ENCODE measurements around the gene CACNA1S.

Gene CACNA1S

DNA sequence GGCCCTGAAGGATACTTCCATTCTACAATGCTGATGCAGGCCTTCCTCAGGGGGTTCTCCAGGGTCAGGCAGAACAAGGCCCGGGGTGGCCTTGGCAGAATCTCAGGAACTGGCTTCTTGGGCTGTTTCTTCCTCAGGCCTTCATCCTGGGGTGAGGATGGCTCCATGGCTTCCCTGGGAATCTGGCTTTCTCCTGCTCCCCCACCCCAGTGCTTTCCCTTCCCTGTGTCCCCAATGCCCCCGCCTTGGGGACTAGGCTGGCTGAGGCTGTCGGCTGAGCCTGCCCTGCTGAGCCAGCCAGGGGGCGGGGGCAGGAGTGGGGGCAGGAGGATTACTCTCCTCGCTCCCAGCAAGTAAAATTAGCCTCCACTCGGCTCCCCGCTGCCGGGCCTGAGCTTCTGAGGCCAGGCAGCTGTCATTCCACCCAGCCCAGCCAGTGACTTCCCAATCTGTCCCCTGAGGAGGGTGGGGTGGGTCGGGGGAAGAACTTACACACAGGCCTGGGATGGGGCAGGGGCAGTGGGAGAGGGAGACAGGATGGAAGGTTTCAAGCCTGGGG lies at the start of gene CACNA1S:
Gene CACNA1S (minus strand): TSS at position 254 of the 559 bp plus-strand sequence. CDS start 87 bp downstream, at position 167.
- DNase-seq (ENCODE audit: low read depth in 2 of 2, low spot score in 1 of 2), result no peak

GRCh38 chr1:201157949-201158348 lies 45.7 kb upstream of the CACNA1S start:
- no peak for DNase-seq (ENCODE audit: low read depth in 2 of 2, low spot score in 1 of 2)

GRCh38 chr1:201156819-201157218 lies 44.6 kb upstream of the CACNA1S start:
- DNase-seq (ENCODE audit: low read depth in 2 of 2, low spot score in 1 of 2), result no peak

DNA sequence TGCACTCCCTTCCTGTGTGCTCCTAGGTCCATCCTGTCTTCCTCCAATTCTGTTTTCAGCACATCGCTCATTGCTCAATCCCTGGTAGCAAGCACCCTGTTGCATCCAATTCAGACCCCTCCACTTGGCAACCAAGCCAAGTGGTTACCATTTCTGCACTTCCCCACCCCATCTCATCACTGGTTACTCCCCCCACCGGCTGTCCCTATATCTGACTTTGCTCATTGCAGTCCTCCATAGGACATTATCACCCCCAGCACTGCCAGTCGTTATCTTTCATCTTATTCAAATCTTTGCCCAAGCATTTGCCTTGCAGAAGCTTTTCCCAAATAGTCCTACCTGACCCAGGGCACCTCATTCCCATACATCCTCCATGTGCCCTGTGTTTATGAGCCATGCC lies 44.1 kb upstream of the CACNA1S start:
- no peak for DNase-seq (ENCODE audit: low read depth in 2 of 2, low spot score in 1 of 2)

DNA sequence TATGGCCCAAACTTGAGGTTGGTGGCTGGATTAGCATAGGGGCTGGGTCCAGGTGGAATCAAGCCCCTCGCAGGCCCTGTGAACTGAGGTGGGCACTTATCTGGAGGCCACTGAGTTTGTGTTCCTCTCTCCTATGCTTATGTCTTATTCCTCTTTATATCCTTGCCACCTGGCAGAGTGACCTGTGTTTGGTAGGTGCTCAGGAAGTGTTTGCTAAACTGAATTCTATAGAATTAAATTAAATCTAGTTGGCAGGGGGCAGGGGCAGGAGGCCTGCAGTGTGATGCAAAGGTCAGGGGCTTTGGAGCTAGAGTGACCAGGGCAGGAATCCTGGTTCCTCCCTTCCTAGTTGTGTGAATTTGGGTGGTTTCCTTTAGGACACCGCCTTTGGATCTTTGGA lies 43.1 kb upstream of the CACNA1S start:
- no peak for DNase-seq (ENCODE audit: low read depth in 2 of 2, low spot score in 1 of 2)

DNA sequence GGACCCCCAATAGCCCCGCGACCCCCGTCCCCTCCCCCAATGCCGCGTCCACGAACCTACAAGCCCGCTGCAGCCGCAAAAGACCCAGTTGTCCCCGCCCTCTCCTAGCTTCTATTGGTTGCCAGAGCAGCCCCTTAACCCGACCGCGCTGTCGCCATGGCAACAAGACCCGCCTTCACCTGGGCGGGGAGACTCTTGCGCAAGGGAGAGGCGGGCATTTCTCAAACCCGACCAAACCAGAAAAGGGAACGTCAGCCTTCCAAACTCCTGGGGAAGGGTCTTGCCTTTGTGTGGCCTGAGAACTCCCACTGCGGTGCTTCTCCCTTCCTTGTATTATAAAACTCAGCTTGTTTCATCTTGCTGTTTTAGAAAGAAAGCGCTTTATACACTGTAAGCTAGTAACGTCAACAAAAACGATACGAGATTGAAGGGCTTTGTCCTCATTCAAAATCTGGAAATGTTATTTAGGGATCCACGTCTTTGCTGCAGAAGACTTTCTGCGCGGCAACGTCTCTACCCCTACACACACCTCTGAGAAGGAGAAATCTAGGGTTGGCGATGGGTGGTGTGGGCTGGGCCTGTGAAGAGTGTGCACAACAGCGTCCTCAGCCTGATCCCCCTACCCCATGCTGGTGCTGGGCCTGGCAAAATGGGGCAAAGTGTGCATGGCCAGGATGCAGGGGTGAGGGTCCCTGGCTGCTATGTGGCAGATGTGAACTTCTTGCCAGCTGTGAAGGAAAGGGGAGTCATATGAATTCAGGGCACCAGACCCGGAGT lies 42.4 kb upstream of the CACNA1S start, which contains the start of gene TMEM9:
Gene TMEM9 (minus strand): TSS at position 86 of the 777 bp plus-strand sequence. CDS start 551 bp downstream, outside the sequence.
- DNase-seq (ENCODE audit: low read depth in 2 of 2, low spot score in 1 of 2), result peak; percentile 95 to 100

GRCh38 chr1:201153474-201154388 lies 41.5 kb upstream of the CACNA1S start:
- DNase-seq (ENCODE audit: low read depth in 2 of 2, low spot score in 1 of 2), result peak in 1 of 2 donors; percentile 7

DNA sequence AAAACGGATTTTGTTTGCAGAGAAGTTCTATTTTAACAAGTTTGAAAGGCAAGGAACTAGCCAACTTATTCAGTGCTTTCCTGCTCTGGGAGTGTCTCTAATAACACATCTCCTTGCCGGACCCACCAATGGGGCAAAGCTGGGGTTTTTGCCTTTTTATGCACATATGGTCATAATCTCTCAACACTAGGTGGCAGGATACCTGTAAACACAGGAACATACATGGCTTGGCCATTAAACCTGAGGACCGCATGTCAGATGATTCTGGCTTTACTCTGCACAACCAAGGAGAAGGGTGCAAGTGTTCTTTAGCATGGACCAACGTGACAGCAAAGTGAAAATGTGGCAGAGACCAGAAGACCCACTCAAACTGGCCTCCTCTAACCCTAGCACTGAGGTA lies 37.2 kb upstream of the CACNA1S start:
- no peak for DNase-seq (ENCODE audit: low read depth in 2 of 2, low spot score in 1 of 2)

DNA sequence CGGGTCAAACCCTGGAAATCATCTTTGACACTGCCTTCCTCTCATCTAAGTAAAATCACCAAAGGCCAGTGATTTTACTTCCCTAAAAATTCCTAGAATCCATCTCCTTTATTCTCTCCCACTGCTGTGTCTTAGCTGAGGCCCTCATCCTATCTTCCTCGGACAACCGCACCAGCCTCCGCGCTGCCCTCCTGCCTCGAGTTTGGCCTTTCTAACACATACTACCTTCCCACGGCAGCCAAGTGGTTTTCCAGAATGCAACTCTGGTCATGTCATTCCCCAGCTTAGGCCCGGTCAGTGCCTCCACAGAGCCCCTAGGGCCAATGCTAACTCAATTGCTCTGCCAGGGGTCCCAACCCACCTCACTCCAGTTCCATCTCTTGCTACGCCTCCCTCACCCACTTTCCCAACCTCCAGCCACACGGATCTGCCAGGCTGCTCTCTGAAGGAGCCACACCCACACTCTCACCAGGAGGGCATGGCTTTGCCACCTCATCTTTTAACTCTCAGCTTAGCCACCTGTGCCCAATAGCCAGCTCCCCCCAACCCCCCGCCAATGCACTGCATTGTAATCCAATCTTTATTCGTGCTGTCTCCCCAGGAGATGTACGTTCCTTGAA lies 35.3 kb upstream of the CACNA1S start:
- no peak for DNase-seq (ENCODE audit: low read depth in 2 of 2, low spot score in 1 of 2)

DNA sequence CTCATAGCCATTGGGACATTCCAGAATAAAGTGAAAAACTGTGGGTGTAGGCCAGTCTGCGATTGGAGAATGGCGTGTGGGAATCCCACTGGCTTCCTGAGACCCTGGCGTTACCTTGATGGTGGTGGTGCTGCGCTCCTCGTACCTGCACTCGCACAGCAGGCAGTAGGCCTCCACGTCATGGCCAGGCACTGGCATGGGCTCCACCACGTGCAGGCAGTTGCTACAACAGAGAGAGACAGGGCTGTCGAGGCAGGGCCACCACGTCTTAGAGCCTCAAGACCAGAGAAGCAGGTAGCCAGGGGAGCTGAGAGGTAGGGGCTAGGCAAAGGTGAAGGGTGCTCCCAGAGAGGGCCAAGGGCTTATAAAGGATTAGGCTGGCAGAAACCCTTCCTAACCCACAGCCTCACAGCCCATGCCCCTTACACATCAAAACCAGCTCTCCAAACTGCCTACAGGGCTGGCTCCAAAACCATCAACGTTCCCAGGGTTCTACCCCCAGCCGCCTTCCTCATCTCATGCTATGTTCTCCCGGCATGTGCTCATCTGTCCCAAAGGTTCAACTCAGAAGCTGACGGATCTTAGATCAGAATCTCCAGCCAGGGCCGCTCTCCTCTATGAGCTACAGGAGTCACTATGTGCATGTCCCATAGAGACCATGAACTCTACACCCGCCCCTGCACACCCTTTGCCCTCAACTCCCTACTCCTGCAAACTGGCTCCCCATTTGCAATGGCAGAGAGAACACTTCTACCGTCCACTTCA lies 34.6 kb upstream of the CACNA1S start:
- DNase-seq (ENCODE audit: low read depth in 2 of 2, low spot score in 1 of 2), result no peak

DNA sequence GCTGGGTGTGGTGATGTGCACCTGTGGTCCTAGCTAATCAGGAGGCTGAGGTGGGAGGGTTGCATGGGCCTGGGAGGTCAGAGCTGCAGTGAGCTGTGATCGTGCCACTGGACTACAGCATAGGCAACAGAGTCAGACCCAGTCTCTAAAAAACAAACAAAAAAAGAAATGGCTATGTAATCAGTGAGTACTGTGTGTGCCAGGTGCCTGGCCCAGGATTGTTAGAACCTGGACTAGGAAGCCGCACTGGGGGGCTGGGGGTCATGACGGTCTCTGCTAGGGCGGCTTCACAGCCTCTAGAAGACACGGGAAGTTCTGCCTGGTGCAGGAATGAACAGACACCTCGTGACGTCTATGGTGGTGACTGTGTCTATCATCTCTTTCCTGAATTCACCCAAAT lies 33.6 kb upstream of the CACNA1S start:
- no peak for DNase-seq (ENCODE audit: low read depth in 2 of 2, low spot score in 1 of 2)

DNA sequence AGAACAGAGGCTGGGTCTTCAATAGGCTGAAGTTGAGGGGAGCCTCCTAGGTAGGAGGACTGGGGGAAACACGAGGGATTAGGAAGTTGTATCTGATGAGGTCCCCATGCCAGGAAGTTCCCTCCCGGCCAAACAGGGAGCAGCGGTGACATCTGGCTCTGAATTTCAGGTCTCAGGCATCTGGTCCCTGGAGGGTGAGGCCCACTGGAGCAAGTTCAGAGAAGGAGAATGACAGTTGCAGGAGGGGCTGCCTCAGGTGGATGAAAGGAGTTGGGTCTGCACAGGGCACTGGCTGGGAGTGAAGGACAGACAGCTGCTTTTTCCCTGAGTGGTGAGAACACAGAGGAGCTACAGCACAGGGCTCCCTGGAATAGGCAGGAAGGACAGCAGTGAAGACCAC lies 32.9 kb upstream of the CACNA1S start:
- no peak for DNase-seq (ENCODE audit: low read depth in 2 of 2, low spot score in 1 of 2)

GRCh38 chr1:201144701-201145100 lies 32.5 kb upstream of the CACNA1S start:
- DNase-seq (ENCODE audit: low read depth in 2 of 2, low spot score in 1 of 2), result no peak

- DNase-seq (ENCODE audit: low read depth in 2 of 2, low spot score in 1 of 2), result no peak
Measured at GRCh38 chr1:201143726-201144635, 31.8 kb upstream of the CACNA1S start.

- no peak for DNase-seq (ENCODE audit: low read depth in 2 of 2, low spot score in 1 of 2)
Measured at GRCh38 chr1:201142849-201143725, 30.9 kb upstream of the CACNA1S start.

DNA sequence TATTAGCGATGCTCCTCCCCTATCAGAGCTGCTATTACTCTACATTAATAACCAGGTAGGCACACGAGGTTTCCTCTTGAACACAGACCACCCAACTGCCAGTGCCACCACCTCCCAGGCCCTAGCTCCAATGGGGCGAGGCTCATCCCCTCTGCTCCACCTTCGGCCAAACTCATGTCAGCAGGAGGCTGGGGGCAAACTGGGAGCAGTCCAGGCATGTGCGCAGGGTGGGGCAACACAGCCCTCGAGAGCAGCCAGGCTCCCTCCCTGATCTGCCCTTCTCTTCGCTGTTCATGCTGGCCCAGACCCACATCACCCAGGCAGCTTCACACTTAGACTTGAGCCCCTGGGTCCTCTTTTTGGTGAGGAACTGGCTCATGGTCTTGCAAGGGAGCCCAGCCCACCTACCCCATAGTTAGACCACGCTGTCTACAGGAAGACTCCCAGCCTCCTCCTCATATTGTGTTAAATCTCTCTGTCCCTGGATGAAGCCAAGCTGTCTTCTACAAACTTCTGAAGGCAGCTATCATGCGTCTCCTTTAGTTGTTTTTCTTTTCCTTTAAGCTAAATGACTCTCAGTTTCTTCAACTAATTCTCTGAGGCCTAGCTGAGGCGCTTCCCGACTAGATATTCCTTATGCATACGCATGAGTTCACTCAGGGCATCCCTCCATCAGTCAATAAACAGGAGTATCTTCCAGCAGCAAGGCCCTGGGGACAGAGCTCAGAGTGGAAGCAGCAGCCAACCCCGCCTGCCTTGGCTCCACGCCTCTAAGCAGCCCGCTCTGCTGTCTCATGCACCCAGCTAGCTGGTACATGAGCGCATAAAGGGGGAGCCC lies 30.0 kb upstream of the CACNA1S start:
- no peak for DNase-seq (ENCODE audit: low read depth in 2 of 2, low spot score in 1 of 2)

DNA sequence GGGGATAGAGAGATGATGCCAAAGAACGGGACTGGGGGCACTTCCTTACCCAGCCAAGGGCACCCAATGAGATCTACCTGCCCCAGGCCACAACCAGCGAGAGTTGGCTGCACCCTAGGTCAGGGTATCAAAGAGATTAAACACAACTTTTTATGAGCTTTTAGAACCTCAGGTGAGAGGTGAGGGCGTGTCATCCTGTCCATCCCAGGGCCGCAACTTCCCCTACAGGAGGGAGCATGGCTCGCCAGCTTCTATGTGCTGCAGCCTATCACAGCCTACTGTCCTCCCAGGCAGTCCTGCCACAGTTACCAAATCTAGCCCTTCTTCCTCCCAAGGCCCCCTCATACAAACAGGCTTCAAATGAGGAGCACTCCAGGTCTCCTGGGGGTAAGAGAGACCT lies 29.2 kb upstream of the CACNA1S start:
- DNase-seq (ENCODE audit: low read depth in 2 of 2, low spot score in 1 of 2), result no peak

- no peak for DNase-seq (ENCODE audit: low read depth in 2 of 2, low spot score in 1 of 2)
Measured at GRCh38 chr1:201140941-201141260, 28.7 kb upstream of the CACNA1S start.
